GM12878 (cell line): ENCODE measurements around the gene RIT1. TPM values are rescaled to one million over a fixed set of nuclear protein-coding genes. Genes with fewer than 3 reads are reported as not detected.
A peak's percentile ranks its signal among the peaks of the same experiment; 100 is the strongest.

Experiments
- ATAC-seq: fragments of 200-7000 bp; cut with Tn5 transposase; 3 replicates; pipeline ENCODE4 v1.9.1; 2020; ENCODE audit warnings: mild to moderate bottlenecking, moderate library complexity
- BruUV-seq: library from RNA; stranded (reverse); fragments of 400-500 nt; replicated peaks from 2 replicates; lab custom pipeline; 2021; lab: Mats Ljungman, UMichigan
- CTCF ChIA-PET: fragments of 300-600 bp; sonication (Branson Sonifier 250); formaldehyde crosslinking; extraction: SDS; loops from one replicate; lab custom pipeline; 2021; ENCODE audit warnings: inconsistent platforms; lab: Yijun Ruan, JAX
- POLR2A ChIA-PET: fragments of 350-600 bp; formaldehyde crosslinking; extraction: SDS; loops from one replicate; lab custom pipeline; 2021; ENCODE audit warnings: inconsistent platforms; lab: Charles Lee
- RAD21 ChIA-PET: fragments of 300-600 bp; sonication (Branson Sonifier 250); formaldehyde crosslinking; loops from one replicate; lab custom pipeline; 2023; ENCODE audit warnings: antibody characterized with exemption; ENCODE audit not compliant: unreplicated experiment; lab: Charles Lee
- SMC1A ChIA-PET: fragments of 300-600 bp; sonication (Branson Sonifier 250); formaldehyde crosslinking; loops from one replicate; lab custom pipeline; 2023; ENCODE audit not compliant: unreplicated experiment, uncharacterized antibody; lab: Charles Lee
- DNase-seq: peaks from one replicate; pipeline ENCODE4 v3.0.0-alpha.2; 2011; ENCODE audit warnings: low read depth, low spot score
- FAIRE-seq: peaks from 3 replicates; lab custom pipeline; 2011; peaks lifted over from hg19 to GRCh38; lab: Jason Lieb, UNC
- H2AFZ ChIP-seq: 2 replicates; pipeline ENCODE4 v1.6.0; 2011; ENCODE audit warnings: low read depth, low read length, control low read depth; ENCODE audit not compliant: control insufficient read depth
- H3K27ac ChIP-seq: 2 replicates; pipeline ENCODE4 v1.5.1; 2011; ENCODE audit warnings: control low read depth; ENCODE audit not compliant: control insufficient read depth, insufficient read depth
- H3K27me3 ChIP-seq, 2 experiments: replicated peaks in 1 of 2; 2 replicates each; pipeline versions ENCODE4 v1.6.0 to v1.6.1; 2011; ENCODE audit warnings: low read length in 1 of 2; ENCODE audit not compliant: control insufficient read depth in 2 of 2, insufficient read depth in 2 of 2
- H3K36me3 ChIP-seq, 2 experiments: 2 replicates each; pipeline ENCODE4 v1.5.1; 2011; ENCODE audit warnings: low read length in 1 of 2; ENCODE audit not compliant: control insufficient read depth in 2 of 2, insufficient read depth in 2 of 2
- H3K4me1 ChIP-seq: 2 replicates; pipeline ENCODE4 v1.6.1; 2011; ENCODE audit warnings: mild to moderate bottlenecking, low read length, moderate library complexity, mixed read lengths; ENCODE audit not compliant: control insufficient read depth, insufficient read depth
- H3K4me2 ChIP-seq: 2 replicates; pipeline ENCODE4 v1.6.0; 2011; ENCODE audit warnings: control low read depth; ENCODE audit not compliant: control insufficient read depth, insufficient read depth
- H3K4me3 ChIP-seq: fragments of 200-600 bp; sonication (generic); 2 replicates; pipeline ENCODE4 v1.5.1; 2016
- H3K79me2 ChIP-seq: 2 replicates; pipeline ENCODE4 v1.6.0; 2011; ENCODE audit warnings: low read length; ENCODE audit not compliant: control insufficient read depth, insufficient read depth
- H3K9ac ChIP-seq: 2 replicates; pipeline ENCODE4 v1.8.0; 2011; ENCODE audit warnings: low read length, control low read depth, mixed read lengths; ENCODE audit not compliant: control insufficient read depth, insufficient read depth
- H3K9me3 ChIP-seq: replicated peaks from 3 replicates; pipeline ENCODE4 v1.5.1; 2011; ENCODE audit warnings: mild to moderate bottlenecking, low read length; ENCODE audit not compliant: control insufficient read depth, insufficient read depth
- H4K20me1 ChIP-seq: 2 replicates; pipeline ENCODE4 v1.6.0; 2011; ENCODE audit not compliant: control insufficient read depth, insufficient read depth
- HDAC6 ChIP-seq: fragments of 200-600 bp; sonication (generic); IDR thresholded peaks from one replicate; pipeline ENCODE4 v1.8.0; 2017; ENCODE audit warnings: antibody characterized with exemption; ENCODE audit not compliant: unreplicated experiment
- MLLT1 ChIP-seq: fragments of 450-650 bp; IDR thresholded peaks from 2 replicates; pipeline ENCODE4 v1.6.1; 2016; ENCODE audit warnings: mild to moderate bottlenecking
- NKRF ChIP-seq: fragments of 450-650 bp; conservative IDR thresholded peaks from 2 replicates; pipeline ENCODE4 v1.6.1; 2017; ENCODE audit warnings: mild to moderate bottlenecking, moderate library complexity
- USF2 ChIP-seq: IDR thresholded peaks from 2 replicates; pipeline ENCODE4 v1.6.1; 2011; ENCODE audit warnings: low read depth, low read length, improper control_type of control experiment, borderline replicate concordance
- WGBS: methylation state at CpG from one replicate; pipeline ENCODE4 v1.1.6; 2016; ENCODE audit warnings: low lambda C conversion rate; ENCODE audit not compliant: insufficient replicate concordance, insufficient coverage; ENCODE audit errors: missing lambda C conversion rate; 5-methylcytosine and 5-hydroxymethylcytosine counted together
- in situ Hi-C: fragments of 300-500 bp; cut with MboI; formaldehyde crosslinking; loops from 9 replicates; pipeline ENCODE4 v1.14.3; 2018; ENCODE audit warnings: mixed read lengths
- intact Hi-C: fragments of 100-400 bp; cut with micrococcal nuclease; formaldehyde crosslinking; loops from one replicate; pipeline ENCODE4 v1.14.2; 2022; ENCODE audit not compliant: unreplicated experiment
- polyA plus RNA-seq, 11 experiments: library from polyadenylated mRNA; depleted of rRNA in 4 of 11; unstranded in 6 of 11; stranded (reverse) in 5 of 11; fragments of >200 nt; fragmentation: Nextera tagmentation in 4 of 11; fragmentation: Illumina TruSeq in 1 of 11; extraction: Ambion mirVana in 4 of 11; extraction: Trizol in 1 of 11; gene quantifications; 1 replicate in 1 of 11; 2 replicates in 10 of 11; pipeline versions ENCODE4 v1.2.1 to v1.2.3, GENCODE V29; 2011 to 2016; ENCODE audit warnings: inconsistent platforms in 2 of 11, missing spikeins in 2 of 11, low read depth in 1 of 11
- total RNA-seq, 4 experiments: library from RNA; depleted of rRNA in 3 of 4; stranded (reverse); fragments of >200 nt in 3 of 4; fragmentation: Illumina TruSeq in 1 of 4; extraction: Trizol in 1 of 4; gene quantifications; 2 replicates each; pipeline versions ENCODE4 v1.2.1 to v1.2.3, GENCODE V29; 2013 to 2021

Gene RIT1
- total and polyA plus RNA-seq, 10 of the 15 experiments (the other 5 are each of a cell fraction or from before 2014, with no cell fraction given): 6.8 to 61.5 (median 13.7) TPM

GRCh38 chr1:155909894-155910293 lies 1.3 kb downstream of the RIT1 start:
- Histone ChIP-seq H3K27me3 (no peaks in the 10 kb centered on the region), H4K20me1 (no peaks in the 10 kb centered on the region), H3K36me3 (peaks cover 5 to 26% of the 10 kb centered on the region in 2 experiments), H3K79me2 (peaks cover 14% of the 10 kb centered on the region), H3K4me1 (peaks cover 3% of the 10 kb centered on the region; the same call in 1 of the 2 replicates), H3K27ac (no peak overlapping the region), H3K4me3 (0 out of 2 replicates have a peak overlapping the region, but pooled peaks have one; percentile 78), H3K4me2 (no peak overlapping the region), H3K9ac (no peak overlapping the region), H3K9me3 (no peaks in the 10 kb centered on the region), H2AFZ (no peak overlapping the region)
- FAIRE-seq (no peak), DNase-seq (no peak), ATAC-seq (no peak)
- in situ Hi-C loops: no loop called here
- ChIA-PET POLR2A (interaction anchor here (0.5 to 1.9 kb wide), 3 partner anchors 11 to 50 kb away, joined by 3 to 9 read pairs (median 4); partner anchors contain the start of gene SYT11), CTCF (interaction anchor here (0.6 kb wide), 1 partner anchor 28 kb away, joined by 3 read pairs; no protein-coding TSS in a partner anchor), RAD21 (interaction anchor here (0.7 to 1.1 kb wide), 3 partner anchors 22 to 142 kb away, joined by 3 to 4 read pairs (median 3); no protein-coding TSS in a partner anchor), SMC1A (interaction anchor here (0.6 to 1.7 kb wide), 4 partner anchors 9 to 98 kb away, joined by 3 to 5 read pairs (median 3); no protein-coding TSS in a partner anchor)
- WGBS: 73% methylated on average over 4 of the region's 4 CpGs
- intact Hi-C loops: loop anchor here (2.0 kb wide), 1 partner anchor 51 kb away; the partner anchor contains the start of gene SYT11
- no TSS peak for BruUV-seq
- TF ChIP-seq NKRF (no peak), USF2 (no peak), MLLT1 (0 out of 2 replicates have a peak, but pooled peaks have one; percentile 12), HDAC6 (no peak)
